OCI-LY7 (cell line): Measurements from ENCODE around the gene CGRRF1. TPM values are rescaled to one million over a fixed set of nuclear protein-coding genes. Genes with fewer than 3 reads are reported as not detected.

ENCODE experiments used
- BruUV-seq: library from RNA; stranded (reverse); fragments of 400-500 nt; replicated peaks from 2 replicates; lab custom pipeline; 2021; lab: Mats Ljungman, UMichigan
- CTCF ChIA-PET: fragments of 300-600 bp; sonication (Branson Sonifier 250); formaldehyde crosslinking; loops from one replicate; lab custom pipeline; 2022; ENCODE audit warnings: antibody characterized with exemption; ENCODE audit not compliant: unreplicated experiment; lab: Charles Lee
- POLR2A ChIA-PET: fragments of 300-600 bp; sonication (Branson Sonifier 250); formaldehyde crosslinking; loops from one replicate; lab custom pipeline; 2022; ENCODE audit warnings: antibody characterized with exemption; lab: Charles Lee
- DNase-seq: peaks from one replicate; pipeline ENCODE4 v3.0.0-alpha.2; 2015; ENCODE audit warnings: low spot score
- H2AFZ ChIP-seq: fragments of 200-600 bp; sonication (generic), shearing (Covaris generic); 2 replicates; pipeline ENCODE4 v1.6.1; 2014; ENCODE audit warnings: mild to moderate bottlenecking, antibody characterized with exemption, low read length, moderate library complexity
- H3K27ac ChIP-seq: fragments of 200-600 bp; sonication (generic); 2 replicates; pipeline ENCODE4 v1.5.1; 2014; ENCODE audit warnings: mixed run types, low read depth, mild to moderate bottlenecking, moderate library complexity, low read length, inconsistent platforms; ENCODE audit not compliant: poor library complexity, severe bottlenecking
- H3K36me3 ChIP-seq: fragments of 200-600 bp; sonication (generic); 2 replicates; pipeline ENCODE4 v1.6.1; 2014; ENCODE audit warnings: mild to moderate bottlenecking, antibody characterized with exemption, low read length, moderate library complexity, mixed read lengths; ENCODE audit not compliant: insufficient read depth
- H3K4me1 ChIP-seq: fragments of 200-600 bp; sonication (generic); 2 replicates; pipeline ENCODE4 v1.5.1; 2014; ENCODE audit warnings: mild to moderate bottlenecking, low read length; ENCODE audit not compliant: insufficient read depth, poor library complexity, severe bottlenecking
- H3K4me2 ChIP-seq: fragments of 200-600 bp; sonication (generic); 2 replicates; pipeline ENCODE4 v1.6.1; 2014; ENCODE audit warnings: mild to moderate bottlenecking, low read length
- H3K4me3 ChIP-seq: fragments of 200-600 bp; sonication (generic); 2 replicates; pipeline ENCODE4 v1.5.1; 2014; ENCODE audit warnings: mild to moderate bottlenecking, low read depth, low read length; ENCODE audit not compliant: poor library complexity, severe bottlenecking
- H3K79me2 ChIP-seq: fragments of 200-600 bp; sonication (generic); 2 replicates; pipeline ENCODE4 v1.6.1; 2016; ENCODE audit warnings: low read depth, mild to moderate bottlenecking, low read length, moderate library complexity, mixed read lengths; ENCODE audit not compliant: insufficient read depth
- H3K9me2 ChIP-seq: fragments of 200-600 bp; sonication (generic); 2 replicates; pipeline ENCODE4 v1.6.1; 2016; ENCODE audit warnings: mild to moderate bottlenecking, low read length, mixed read lengths; ENCODE audit not compliant: insufficient read depth
- H3K9me3 ChIP-seq: fragments of 200-600 bp; sonication (generic); 2 replicates; pipeline ENCODE4 v1.6.1; 2014; ENCODE audit warnings: mild to moderate bottlenecking, mixed run types, low read length, mixed read lengths
- H4K20me1 ChIP-seq: fragments of 200-600 bp; sonication (generic); 2 replicates; pipeline ENCODE4 v1.6.1; 2014; ENCODE audit warnings: mild to moderate bottlenecking, antibody characterized with exemption, low read length, moderate library complexity, mixed read lengths; ENCODE audit not compliant: insufficient read depth
- CTCF ChIP-seq: fragments of 200-600 bp; sonication (generic); conservative IDR thresholded peaks from 2 replicates; pipeline ENCODE4 v1.5.1; 2014; ENCODE audit warnings: mild to moderate bottlenecking, antibody characterized with exemption, low read length, moderate library complexity, mixed read lengths
- EZH2phosphoT487 ChIP-seq: fragments of 200-600 bp; sonication (generic); IDR thresholded peaks from 2 replicates; pipeline ENCODE4 v1.6.1; 2018; ENCODE audit warnings: low read depth, borderline replicate concordance, mild to moderate bottlenecking, mixed run types, antibody characterized with exemption, low read length, moderate library complexity, mixed read lengths
- intact Hi-C: fragments of 100-400 bp; cut with micrococcal nuclease; formaldehyde crosslinking; loops from one replicate; pipeline ENCODE4 v1.10.0; 2022; ENCODE audit not compliant: unreplicated experiment
- total RNA-seq, 2 experiments: library from RNA; depleted of rRNA in 1 of 2; stranded (reverse); fragments of >200 nt in 1 of 2; shearing (Covaris generic) in 1 of 2; gene quantifications; 2 replicates each; pipeline ENCODE4 v1.2.3, GENCODE V29; 2014 to 2022

The CGRRF1 gene
- total RNA-seq, 2 experiments from 2014 or later: 8.4 to 13.4 TPM

DNA sequence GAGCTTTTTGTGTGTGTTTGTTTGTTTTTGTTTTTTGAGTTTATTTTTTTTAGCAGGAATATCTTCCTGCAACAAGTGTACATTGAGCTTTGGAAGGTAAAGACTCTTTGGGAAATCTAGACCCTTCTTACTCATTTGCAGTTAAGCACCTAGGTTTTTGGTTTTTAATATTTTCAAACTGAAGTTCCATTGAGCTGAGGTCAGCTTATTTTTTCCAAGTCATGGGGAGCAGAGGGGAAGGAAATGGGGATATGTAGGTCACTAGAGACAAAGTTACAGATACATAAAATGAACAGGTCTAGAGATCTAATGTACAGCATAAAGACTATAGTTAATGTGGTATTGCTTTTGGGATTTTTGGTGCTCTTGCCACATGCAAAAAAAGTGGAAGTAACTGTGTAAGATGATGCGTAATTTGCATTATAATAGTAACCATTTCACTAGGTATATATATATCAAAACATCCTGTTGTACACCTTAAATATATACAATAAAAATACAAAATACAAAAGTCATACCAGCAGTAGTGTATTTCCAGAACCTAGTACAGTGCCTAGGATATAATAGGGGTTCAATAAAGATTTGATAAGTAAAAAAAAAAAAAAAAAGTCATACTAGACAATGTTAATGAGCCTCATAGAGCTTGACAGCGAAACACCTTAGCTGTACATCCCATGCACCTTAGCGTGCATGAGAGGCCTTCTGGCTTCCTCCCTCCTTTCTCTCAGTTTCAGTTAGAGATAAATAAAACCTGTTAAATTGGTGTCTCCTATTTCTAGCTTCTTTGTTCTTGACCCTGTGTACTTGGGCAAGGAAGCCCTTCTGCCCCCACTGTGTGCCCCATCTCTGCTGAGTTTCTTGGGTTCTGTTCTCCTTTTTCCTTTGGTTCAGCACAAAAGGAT lies 22.7 kb downstream of the CGRRF1 start:
- TF ChIP-seq EZH2phosphoT487: no peak
- TF ChIP-seq CTCF: no peak
- Histone ChIP-seq H3K27ac (peak overlapping the region; percentile 64), H3K9me2 (no peaks in the 10 kb centered on the region), H3K4me3 (peak overlapping the region; percentile 37), H3K79me2 (no peaks in the 10 kb centered on the region), H3K9me3 (no peaks in the 10 kb centered on the region), H4K20me1 (no peaks in the 10 kb centered on the region), H3K36me3 (no peaks in the 10 kb centered on the region), H3K4me1 (peaks cover 19% of the 10 kb centered on the region), H2AFZ (peak overlapping the region; percentile 56), H3K4me2 (peak overlapping the region; percentile 64)
- DNase-seq: peak; percentile 63
- CTCF ChIA-PET: no interaction called here
- POLR2A ChIA-PET: interaction anchor here (0.6 to 1.7 kb wide), 15 partner anchors 17 to 1047 kb away, joined by 3 to 18 read pairs (median 3); partner anchors contain the start of gene CGRRF1
- BruUV-seq: no TSS peak
- intact Hi-C loops: no loop called here

DNA sequence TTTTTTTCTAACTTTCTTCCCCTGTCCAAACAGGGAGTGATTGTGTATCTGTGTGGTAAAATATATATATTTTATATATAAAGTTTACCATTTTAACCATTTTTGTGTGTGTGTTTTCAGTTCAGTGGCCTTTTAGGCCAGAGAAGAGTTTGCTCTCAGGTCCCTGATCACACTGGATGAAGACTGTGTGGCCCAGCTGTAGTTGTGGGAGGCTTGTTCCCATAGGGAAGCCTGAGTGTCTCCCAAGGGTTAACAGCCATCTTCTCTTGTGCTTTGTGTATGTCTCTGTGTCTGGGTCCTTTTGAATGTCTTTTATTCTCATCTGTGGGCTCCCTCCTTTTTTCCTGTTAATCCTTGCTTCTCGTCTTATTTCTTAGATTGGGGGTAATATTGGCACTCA lies 23.4 kb downstream of the CGRRF1 start:
- POLR2A ChIA-PET: interaction anchor here (0.6 to 1.7 kb wide), 8 partner anchors 18 to 1046 kb away, joined by 3 to 18 read pairs (median 4); partner anchors contain the start of gene CGRRF1
- DNase-seq: no peak
- CTCF ChIA-PET: no interaction called here
- Histone ChIP-seq H3K27ac (peak overlapping the region; percentile 64), H4K20me1 (no peaks in the 10 kb centered on the region), H3K4me1 (peaks cover 19% of the 10 kb centered on the region), H3K79me2 (no peaks in the 10 kb centered on the region), H3K9me3 (no peaks in the 10 kb centered on the region), H3K9me2 (no peaks in the 10 kb centered on the region), H3K4me3 (peak overlapping the region; percentile 37), H2AFZ (0 out of 2 replicates have a peak overlapping the region, but pooled peaks have one; percentile 49), H3K4me2 (peak overlapping the region; percentile 64), H3K36me3 (peaks cover 2% of the 10 kb centered on the region; the same call in 1 of the 2 replicates)
- TF ChIP-seq CTCF (no peak), EZH2phosphoT487 (no peak)
- no TSS peak for BruUV-seq
- intact Hi-C loops: no loop called here
